Stimulated activated naive B cell treated with anti-CD40 and anti-IgM and Interleukin-4, amounts not matched to agents 10 μg/mL and 1 μg/mL and 100 μg/mL, for 72 hours (primary cell): ENCODE measurements around the gene AQP11.
"Not testable (repeated sequence)": the region's sequence is repeated elsewhere in the genome, so short reads cannot be mapped to it uniquely, and the experiment has no call there.

ENCODE experiments used
- ATAC-seq, 2 donors: fragments of 150-1000 bp; cut with Tn5 transposase; replicated peaks; 2 replicates each; pipeline ENCODE4 v1.10.0; 2021; ENCODE audit warnings: moderate library complexity in 1 of 2
- DNase-seq: peaks from one replicate; pipeline ENCODE4 v3.0.0; 2021
- H3K27ac Mint-ChIP-seq: one replicate; pipeline ENCODE4 v1.8.0; 2022; ENCODE audit warnings: mild to moderate bottlenecking, mixed read lengths
- H3K27me3 Mint-ChIP-seq, 2 donors: one replicate each; pipeline ENCODE4 v1.8.0; 2022; ENCODE audit warnings: mixed read lengths in 2 of 2
- H3K36me3 Mint-ChIP-seq, 2 donors: one replicate each; pipeline ENCODE4 v1.8.0; 2022; ENCODE audit warnings: mixed read lengths in 2 of 2, mild to moderate bottlenecking in 1 of 2
- H3K4me1 Mint-ChIP-seq, 2 donors: one replicate each; pipeline ENCODE4 v1.8.0; 2022; ENCODE audit warnings: mixed read lengths in 2 of 2, mild to moderate bottlenecking in 1 of 2
- H3K4me3 Mint-ChIP-seq, 2 donors: one replicate each; pipeline ENCODE4 v1.8.0; 2022; ENCODE audit warnings: mild to moderate bottlenecking in 2 of 2, mixed read lengths in 2 of 2, moderate library complexity in 1 of 2
- H3K9me3 Mint-ChIP-seq, 2 donors: one replicate each; pipeline ENCODE4 v1.8.0; 2022; ENCODE audit warnings: mixed read lengths in 2 of 2, mild to moderate bottlenecking in 1 of 2

The AQP11 gene, protein sequence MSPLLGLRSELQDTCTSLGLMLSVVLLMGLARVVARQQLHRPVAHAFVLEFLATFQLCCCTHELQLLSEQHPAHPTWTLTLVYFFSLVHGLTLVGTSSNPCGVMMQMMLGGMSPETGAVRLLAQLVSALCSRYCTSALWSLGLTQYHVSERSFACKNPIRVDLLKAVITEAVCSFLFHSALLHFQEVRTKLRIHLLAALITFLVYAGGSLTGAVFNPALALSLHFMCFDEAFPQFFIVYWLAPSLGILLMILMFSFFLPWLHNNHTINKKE

DNA sequence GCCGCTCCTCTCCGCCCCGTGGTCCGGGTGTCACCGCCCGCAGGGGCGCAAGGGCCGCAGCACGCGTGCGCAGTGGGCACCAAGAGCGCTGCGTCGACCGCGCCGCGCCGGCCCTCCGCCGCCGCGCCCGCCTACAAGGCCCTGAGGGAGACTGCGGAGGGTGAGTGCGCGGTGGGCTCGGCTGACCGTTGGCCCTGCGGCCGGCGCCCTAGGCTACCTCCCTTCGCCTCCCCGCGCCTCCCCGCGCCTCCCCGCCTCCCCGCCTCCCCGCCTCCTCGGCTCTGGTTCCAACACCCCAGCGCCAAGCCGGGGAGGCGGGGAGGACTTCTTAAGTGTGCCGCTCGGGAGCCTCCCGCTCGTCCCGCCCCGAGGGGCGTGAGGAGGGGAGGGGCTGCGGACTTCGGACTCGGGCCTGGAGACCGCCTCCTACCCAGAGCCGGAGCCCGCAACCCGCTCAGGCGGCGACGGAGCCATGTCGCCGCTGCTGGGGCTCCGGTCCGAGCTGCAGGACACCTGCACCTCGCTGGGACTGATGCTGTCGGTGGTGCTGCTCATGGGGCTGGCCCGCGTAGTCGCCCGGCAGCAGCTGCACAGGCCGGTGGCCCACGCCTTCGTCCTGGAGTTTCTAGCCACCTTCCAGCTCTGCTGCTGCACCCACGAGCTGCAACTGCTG, at the start of gene AQP11:
Gene AQP11 (plus strand): TSS at position 433 of the 673 bp plus-strand sequence. CDS start 40 bp downstream, at position 473.
- H3K27ac Mint-ChIP-seq: peak within 1 kb of the TSS; percentile 75
- H3K36me3 Mint-ChIP-seq: peaks cover 0 to 3% of the 10 kb centered on the region in 2 donors
- DNase-seq (peak; percentile 78), ATAC-seq (peak; percentile 88 to 89)
- H3K27me3 Mint-ChIP-seq: peaks cover 16 to 23% of the 10 kb centered on the region in 2 donors
- H3K4me1 Mint-ChIP-seq: peaks cover 13 to 20% of the 10 kb centered on the region in 2 donors
- H3K4me3 Mint-ChIP-seq: peak within 1 kb of the TSS; percentile 93 to 97
- no peaks in the 10 kb centered on the region for H3K9me3 Mint-ChIP-seq

DNA sequence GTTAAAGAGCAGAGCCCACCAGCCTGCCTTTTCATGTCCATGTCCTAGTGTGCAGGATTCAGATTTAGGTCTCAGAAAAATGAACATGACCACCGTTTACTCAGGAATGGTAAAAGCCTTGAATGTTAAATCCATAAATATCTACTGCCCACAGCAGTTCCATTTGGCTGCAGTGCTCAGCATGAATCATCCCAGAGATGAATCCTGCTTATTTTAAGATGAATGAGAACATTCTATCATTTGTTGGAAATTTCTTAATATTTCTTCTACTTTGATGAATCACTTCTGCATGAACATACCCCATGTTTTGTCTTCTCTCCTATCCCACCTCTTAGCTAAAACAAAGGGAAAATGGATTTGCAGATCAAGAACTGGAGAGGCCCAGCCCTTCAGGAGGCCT, 47.5 kb upstream of the AQP11 start:
- Mint-ChIP-seq H3K4me1 (no peaks in the 10 kb centered on the region), H3K9me3 (no peaks in the 10 kb centered on the region), H3K36me3 (no peaks in the 10 kb centered on the region), H3K27me3 (no peaks in the 10 kb centered on the region), H3K27ac (no peak overlapping the region), H3K4me3 (no peak overlapping the region)
- no peak for DNase-seq
- ATAC-seq: no peak

DNA sequence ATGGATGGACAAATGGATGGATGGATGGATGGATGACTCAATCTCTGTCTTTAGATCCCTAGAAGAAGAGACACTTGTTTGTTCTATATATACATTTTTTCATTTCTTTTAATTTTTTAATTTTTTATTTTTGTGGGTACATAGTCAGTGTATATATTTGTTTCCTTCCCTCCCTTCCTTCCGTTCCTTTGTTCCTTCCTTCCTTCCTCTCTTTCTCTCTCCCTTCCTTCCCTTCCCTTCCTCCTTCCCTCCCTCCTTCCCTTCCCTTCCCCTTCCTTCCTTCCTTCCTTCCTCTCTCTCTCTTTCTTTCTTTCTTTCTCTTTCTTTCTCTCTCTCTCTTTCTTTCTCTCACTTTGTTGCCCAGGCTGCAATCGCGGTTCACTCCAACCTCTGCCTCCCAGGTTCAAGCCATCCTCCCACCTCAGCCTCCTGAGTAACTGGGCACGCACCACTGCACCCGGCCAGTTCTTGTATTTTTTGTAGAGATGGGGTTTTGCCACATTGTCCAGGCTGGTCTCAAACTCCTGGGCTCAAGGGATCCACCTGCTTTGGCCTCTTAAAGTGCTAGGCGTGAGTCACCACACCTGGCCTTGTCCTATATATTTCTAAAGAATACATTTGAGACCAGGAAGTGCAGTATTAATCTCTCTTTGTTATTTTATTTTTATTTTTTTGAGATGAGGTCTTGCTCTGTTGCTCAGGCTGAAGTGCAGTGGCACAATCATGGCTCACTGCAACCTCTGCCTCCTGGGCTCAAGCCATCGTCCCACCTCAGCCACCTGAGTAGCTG, 42.5 kb upstream of the AQP11 start:
- H3K27me3 Mint-ChIP-seq: no peaks in the 10 kb centered on the region
- ATAC-seq (no peak), DNase-seq (no peak)
- no peak overlapping the region for H3K27ac Mint-ChIP-seq
- H3K4me1 Mint-ChIP-seq: peaks cover 5 to 8% of the 10 kb centered on the region in 2 donors
- H3K9me3 Mint-ChIP-seq: no peaks in the 10 kb centered on the region
- H3K4me3 Mint-ChIP-seq: no peak overlapping the region
- no peaks in the 10 kb centered on the region for H3K36me3 Mint-ChIP-seq

DNA sequence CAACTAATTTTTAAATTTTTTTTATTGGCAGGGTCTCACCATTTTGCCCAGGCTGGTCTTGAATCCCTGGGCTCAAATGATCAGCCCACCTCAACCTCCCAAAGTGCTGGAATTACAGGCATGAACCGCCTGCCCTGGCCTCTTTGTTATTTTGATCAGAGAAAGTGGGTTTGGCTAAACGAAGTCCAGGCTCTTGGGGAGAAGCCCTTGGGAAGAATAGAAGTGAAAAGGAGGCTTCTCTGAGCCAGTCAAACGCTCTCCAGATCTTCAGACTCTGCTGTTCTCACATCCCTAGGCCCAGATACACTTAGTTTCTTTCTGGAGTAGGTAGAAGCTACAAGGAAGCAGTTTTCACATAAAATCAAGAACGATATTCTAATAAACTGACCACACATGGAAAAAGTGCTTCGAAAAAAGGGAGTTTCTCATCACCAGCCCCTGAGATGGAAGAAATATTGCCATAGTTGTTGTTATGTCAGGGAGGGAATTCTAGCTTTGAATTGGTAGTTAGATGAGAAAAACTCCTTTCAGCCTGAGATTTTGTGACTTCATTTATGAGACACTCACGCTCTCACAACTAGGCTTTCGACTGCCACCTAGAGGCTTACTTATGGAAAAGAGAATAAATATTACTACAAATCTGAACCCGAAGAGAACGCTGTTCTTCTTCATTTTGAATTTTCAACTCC, 41.7 kb upstream of the AQP11 start:
- H3K27me3 Mint-ChIP-seq: no peaks in the 10 kb centered on the region
- no peak overlapping the region for H3K4me3 Mint-ChIP-seq
- no peak overlapping the region for H3K27ac Mint-ChIP-seq
- peak; percentile 50 to 58 for ATAC-seq
- peaks cover 5 to 8% of the 10 kb centered on the region in 2 donors for H3K4me1 Mint-ChIP-seq
- peak; percentile 8 for DNase-seq
- H3K36me3 Mint-ChIP-seq: no peaks in the 10 kb centered on the region
- no peaks in the 10 kb centered on the region for H3K9me3 Mint-ChIP-seq

DNA sequence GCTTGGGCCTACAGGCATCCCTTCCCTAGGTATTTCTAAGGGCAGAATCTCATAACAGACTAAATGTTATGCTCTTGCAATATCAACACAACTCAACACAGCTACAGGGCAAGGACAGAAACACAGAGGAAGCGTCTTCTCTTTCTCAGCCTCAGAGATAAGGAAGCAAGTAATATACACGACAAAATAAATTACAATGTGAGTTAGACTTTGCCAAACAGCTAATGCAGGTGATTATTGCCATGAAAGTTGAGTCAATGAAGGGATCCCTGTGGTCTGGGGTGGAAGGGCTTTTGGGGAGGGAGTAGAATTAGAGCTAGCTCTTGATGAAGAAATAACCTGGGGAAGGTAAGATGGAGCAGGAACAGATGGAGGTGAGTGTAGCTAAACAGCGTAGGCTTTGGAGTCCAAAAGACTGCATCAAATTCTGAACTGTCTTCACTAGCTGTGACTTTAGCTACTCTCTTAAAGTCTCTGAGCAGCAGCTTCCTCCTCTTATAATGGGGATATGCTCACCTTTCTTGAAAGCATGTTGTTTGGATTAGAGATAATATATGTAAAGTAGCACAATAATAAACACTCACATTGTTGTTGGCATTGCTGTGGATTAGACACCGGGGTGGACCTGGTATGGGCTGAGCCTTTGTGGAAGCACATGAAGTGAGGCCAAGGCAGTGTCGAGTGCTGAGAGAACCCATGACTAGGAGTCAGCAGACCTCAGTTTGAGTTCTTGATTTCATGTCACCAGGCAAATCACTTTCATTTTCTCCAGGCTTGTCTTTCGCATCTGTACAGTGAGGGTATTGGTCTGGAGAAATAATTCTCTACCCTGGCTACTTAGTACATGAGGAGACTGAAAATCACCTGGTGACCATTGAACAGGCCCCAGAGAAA, 41.0 kb upstream of the AQP11 start:
- no peaks in the 10 kb centered on the region for H3K27me3 Mint-ChIP-seq
- peaks cover 5 to 8% of the 10 kb centered on the region in 2 donors for H3K4me1 Mint-ChIP-seq
- ATAC-seq: no peak
- no peak overlapping the region for H3K27ac Mint-ChIP-seq
- no peak overlapping the region for H3K4me3 Mint-ChIP-seq
- no peak for DNase-seq
- H3K36me3 Mint-ChIP-seq: no peaks in the 10 kb centered on the region
- no peaks in the 10 kb centered on the region for H3K9me3 Mint-ChIP-seq

DNA sequence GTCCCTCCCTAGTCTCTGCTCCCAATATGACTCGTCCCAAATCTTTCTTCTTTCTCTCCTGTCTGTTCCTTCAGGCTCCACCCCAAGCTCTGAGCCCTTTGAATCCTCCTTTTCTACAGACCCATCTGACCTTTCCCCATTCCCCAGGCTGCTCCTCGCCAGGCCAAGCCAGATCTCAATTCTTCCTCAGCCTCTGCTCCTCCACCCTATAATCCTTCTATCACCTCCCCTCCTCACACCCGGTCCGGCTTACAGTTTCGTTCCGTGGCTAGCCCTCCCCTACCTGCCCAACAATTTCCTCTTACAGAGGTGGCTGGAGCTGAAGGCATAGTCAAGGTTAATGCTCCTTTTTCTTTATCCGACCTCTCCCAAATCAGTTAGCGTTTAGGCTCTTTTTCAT, 38.3 kb upstream of the AQP11 start:
- not testable (repeated sequence) for H3K4me1 Mint-ChIP-seq, DNase-seq, H3K9me3 Mint-ChIP-seq, H3K27ac Mint-ChIP-seq, H3K4me3 Mint-ChIP-seq, H3K36me3 Mint-ChIP-seq, H3K27me3 Mint-ChIP-seq, ATAC-seq

DNA sequence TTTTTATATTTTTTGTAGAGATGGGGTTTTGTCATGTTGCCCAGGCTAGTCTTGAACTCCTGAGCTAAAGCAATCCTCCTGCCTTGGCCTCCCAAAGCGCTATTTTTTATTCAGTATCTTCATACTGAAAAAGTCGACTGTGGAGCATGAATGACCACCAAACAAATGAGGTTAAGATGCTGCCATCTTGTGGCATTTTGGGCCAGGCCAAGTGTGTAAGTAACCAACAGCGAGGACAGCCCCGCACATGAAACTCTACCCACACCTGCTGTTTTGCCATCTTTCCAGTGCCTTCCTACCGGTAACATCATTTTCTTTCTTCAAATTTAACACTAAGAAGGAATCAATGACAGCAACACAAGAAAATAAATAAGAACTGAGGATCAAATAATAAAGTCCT, 32.2 kb upstream of the AQP11 start:
- H3K36me3 Mint-ChIP-seq: no peaks in the 10 kb centered on the region
- DNase-seq (no peak), ATAC-seq (no peak)
- H3K4me1 Mint-ChIP-seq: no peaks in the 10 kb centered on the region
- no peaks in the 10 kb centered on the region for H3K27me3 Mint-ChIP-seq
- H3K9me3 Mint-ChIP-seq: peaks cover 0 to 6% of the 10 kb centered on the region in 2 donors
- no peak overlapping the region for H3K27ac Mint-ChIP-seq
- H3K4me3 Mint-ChIP-seq: no peak overlapping the region

DNA sequence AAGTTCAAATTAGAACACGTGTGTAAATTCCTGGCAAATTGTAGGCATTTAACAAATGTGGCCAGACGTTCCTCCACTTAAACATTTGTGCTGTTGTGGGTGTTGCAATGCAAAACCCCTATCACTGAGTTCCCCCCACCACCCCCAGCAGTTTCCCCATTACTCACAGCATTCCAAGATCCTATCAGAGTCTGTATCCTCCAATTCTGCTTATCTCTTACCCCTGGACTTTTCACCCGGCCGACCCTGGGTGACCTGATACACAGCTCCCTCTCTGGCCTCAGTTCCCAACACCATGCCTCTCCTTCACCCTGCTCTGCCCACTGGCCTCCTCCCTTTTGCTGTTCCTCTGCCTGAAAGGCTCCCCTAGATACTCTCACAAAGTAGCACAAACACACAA, 31.4 kb upstream of the AQP11 start:
- Mint-ChIP-seq H3K36me3 (no peaks in the 10 kb centered on the region), H3K4me1 (no peaks in the 10 kb centered on the region), H3K27ac (no peak overlapping the region), H3K9me3 (peaks cover 0 to 8% of the 10 kb centered on the region in 2 donors), H3K4me3 (no peak overlapping the region), H3K27me3 (no peaks in the 10 kb centered on the region)
- ATAC-seq: no peak
- DNase-seq: no peak

DNA sequence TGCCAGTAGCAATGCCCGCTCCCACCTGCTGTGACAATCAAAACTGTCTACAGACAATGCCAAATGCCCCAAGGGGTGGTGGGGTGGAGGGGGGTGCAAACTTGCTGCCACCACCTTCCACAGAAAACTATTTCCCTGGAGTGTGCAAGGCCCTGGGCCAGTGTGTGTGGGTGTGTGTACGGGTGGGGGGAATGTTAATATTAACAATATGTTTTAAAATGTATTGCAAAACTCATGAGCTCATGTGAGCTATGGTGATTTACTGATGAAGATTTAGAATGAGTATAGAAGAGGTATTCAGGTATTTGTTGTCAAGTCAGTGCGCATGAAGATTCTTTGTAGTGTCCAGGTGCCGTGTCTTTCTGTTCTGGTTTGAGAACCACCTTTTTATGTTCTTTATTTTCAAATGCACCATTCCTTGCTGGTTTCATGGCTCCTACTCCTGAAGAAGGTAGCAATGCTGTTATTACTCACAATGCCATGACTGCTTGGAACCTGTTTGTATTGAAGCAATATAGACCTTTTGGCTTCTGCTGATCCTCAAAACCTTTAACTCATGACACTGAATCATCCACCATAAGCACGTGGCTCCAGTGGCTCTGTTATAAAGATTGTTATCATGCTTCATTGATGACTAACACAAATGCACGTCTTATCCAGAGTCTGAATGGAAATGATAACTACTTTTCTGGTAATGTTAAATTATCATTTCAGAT, 29.9 kb upstream of the AQP11 start:
- H3K4me3 Mint-ChIP-seq: no peak overlapping the region
- DNase-seq (no peak), ATAC-seq (no peak)
- no peaks in the 10 kb centered on the region for H3K27me3 Mint-ChIP-seq
- H3K27ac Mint-ChIP-seq: no peak overlapping the region
- H3K9me3 Mint-ChIP-seq: peaks cover 0 to 8% of the 10 kb centered on the region in 2 donors
- H3K4me1 Mint-ChIP-seq: no peaks in the 10 kb centered on the region
- H3K36me3 Mint-ChIP-seq: no peaks in the 10 kb centered on the region

DNA sequence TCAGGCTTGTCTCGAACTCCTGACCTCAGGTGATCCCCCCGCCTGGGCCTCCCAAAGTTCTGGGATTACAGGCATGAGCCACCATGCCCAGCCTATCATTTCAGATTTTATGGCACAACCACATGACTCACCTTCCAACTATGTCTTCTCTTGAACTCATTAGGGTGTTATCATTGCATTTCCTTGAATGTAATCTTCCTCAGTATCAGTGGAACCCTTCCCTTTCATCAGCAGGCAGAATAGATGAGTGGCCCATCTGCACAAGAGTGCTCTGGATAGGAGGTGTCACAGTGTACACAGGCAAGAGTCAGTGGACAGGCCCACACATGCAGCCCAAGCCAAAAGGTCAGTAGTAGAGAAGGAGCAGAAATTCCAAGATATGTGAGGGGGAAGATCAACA, 29.1 kb upstream of the AQP11 start:
- Mint-ChIP-seq H3K4me3 (no peak overlapping the region), H3K4me1 (no peaks in the 10 kb centered on the region), H3K27me3 (no peaks in the 10 kb centered on the region), H3K36me3 (no peaks in the 10 kb centered on the region), H3K27ac (no peak overlapping the region), H3K9me3 (peaks cover 0 to 5% of the 10 kb centered on the region in 2 donors)
- no peak for DNase-seq
- ATAC-seq: no peak

DNA sequence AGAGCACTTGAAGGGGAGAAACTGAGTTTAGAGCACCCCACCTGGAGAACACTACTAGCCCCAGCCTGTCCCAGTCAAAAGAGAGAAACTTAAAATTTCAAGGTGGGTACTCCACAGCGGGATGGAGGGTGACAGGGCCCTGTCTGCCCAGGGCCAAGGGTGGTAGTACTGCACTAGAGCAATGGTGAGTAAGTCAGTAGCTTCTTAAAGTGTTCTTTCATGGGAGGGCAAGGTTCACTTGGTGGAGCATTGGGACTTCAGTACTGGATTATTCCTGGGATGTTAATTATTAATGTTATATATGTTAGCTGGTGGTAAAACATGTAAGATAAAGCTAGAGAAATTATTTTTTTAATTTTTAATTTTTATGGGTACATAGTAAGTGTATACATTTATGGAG, 28.5 kb upstream of the AQP11 start:
- Mint-ChIP-seq H3K9me3 (peaks cover 0 to 4% of the 10 kb centered on the region in 2 donors), H3K36me3 (no peaks in the 10 kb centered on the region), H3K4me1 (no peaks in the 10 kb centered on the region), H3K4me3 (no peak overlapping the region), H3K27ac (no peak overlapping the region), H3K27me3 (peaks cover 0 to under 1% of the 10 kb centered on the region in 2 donors)
- ATAC-seq: no peak
- no peak for DNase-seq

DNA sequence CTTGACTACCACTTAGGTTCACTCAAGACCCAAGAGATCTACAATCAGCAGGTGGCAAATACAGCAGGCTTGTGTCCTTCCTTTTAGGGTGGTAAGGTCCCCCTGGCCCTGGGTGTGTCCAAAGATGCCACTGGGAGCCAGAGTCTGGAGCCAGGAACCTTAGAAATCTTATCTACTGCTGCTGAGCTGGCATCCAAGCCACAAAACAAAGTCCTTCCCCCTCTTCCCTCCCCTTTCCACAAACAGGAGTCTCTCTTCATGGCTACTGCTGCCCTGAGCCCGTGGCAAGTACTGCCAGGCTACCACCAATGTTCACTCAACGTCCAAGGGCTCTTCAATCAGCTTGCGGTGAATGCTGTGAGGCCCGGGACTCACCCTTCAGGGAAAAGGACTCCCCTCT, 21.4 kb upstream of the AQP11 start:
- no peaks in the 10 kb centered on the region for H3K9me3 Mint-ChIP-seq
- DNase-seq (no peak), ATAC-seq (no peak)
- H3K36me3 Mint-ChIP-seq: no peaks in the 10 kb centered on the region
- no peak overlapping the region for H3K4me3 Mint-ChIP-seq
- H3K27ac Mint-ChIP-seq: no peak overlapping the region
- H3K27me3 Mint-ChIP-seq: peaks cover 0 to 12% of the 10 kb centered on the region in 2 donors
- H3K4me1 Mint-ChIP-seq: no peaks in the 10 kb centered on the region
